HCT116 (cell line): ENCODE results near the gene RPL29. TPM values are rescaled to one million over a fixed set of nuclear protein-coding genes. Genes with fewer than 3 reads are reported as not detected.

Experiments
- ATAC-seq: fragments of 200-7000 bp; cut with Tn5 transposase; 2 replicates; pipeline ENCODE4 v1.9.1; 2020; ENCODE audit warnings: mild to moderate bottlenecking, moderate library complexity
- BruUV-seq: library from RNA; stranded (reverse); fragments of 400-500 nt; replicated peaks from 2 replicates; lab custom pipeline; 2021; lab: Mats Ljungman, UMichigan
- CTCF ChIA-PET: fragments of 300-600 bp; sonication (Branson Sonifier 250); formaldehyde crosslinking; loops from one replicate; lab custom pipeline; 2021; ENCODE audit warnings: antibody characterized with exemption; lab: Charles Lee
- POLR2A ChIA-PET: fragments of 300-600, 350-600 bp; sonication (Branson Sonifier 250); formaldehyde crosslinking; loops from one replicate; lab custom pipeline; 2021; ENCODE audit warnings: antibody characterized with exemption; lab: Charles Lee
- RAD21 ChIA-PET, 2 experiments: fragments of 300-600 bp; sonication (Branson Sonifier 250); formaldehyde crosslinking; loops; one replicate each; lab custom pipeline; 2023; ENCODE audit warnings: low total read pairs in 2 of 2; ENCODE audit not compliant: uncharacterized antibody in 2 of 2, unreplicated experiment in 2 of 2, low non-redundant PET in 1 of 2; lab: Charles Lee
- DNase-seq: peaks from one replicate; pipeline ENCODE4 v3.0.0-alpha.2; 2010; ENCODE audit warnings: low read depth, low spot score
- H2AFZ ChIP-seq: fragments of 200-600 bp; shearing (Covaris generic), sonication (generic); 2 replicates; pipeline ENCODE4 v1.6.1; 2017; ENCODE audit warnings: low read depth, mixed run types, mixed read lengths, antibody characterized with exemption, low read length; ENCODE audit not compliant: poor library complexity, severe bottlenecking
- H3K27ac ChIP-seq: 2 replicates; pipeline ENCODE4 v1.5.1; 2012; ENCODE audit warnings: low read depth, low read length
- H3K27me3 ChIP-seq: fragments of 200-600 bp; sonication (generic); 2 replicates; pipeline ENCODE4 v1.6.1; 2016; ENCODE audit warnings: mixed run types, low read length, mixed read lengths; ENCODE audit not compliant: insufficient read depth
- H3K36me3 ChIP-seq, 2 experiments: fragments of 200-500 bp in 1 of 2; fragments of 200-600 bp in 1 of 2; sonication (Bioruptor generic) in 1 of 2; sonication (generic) in 1 of 2; 2 replicates each; pipeline versions ENCODE4 v1.5.1 to v1.6.1; 2014 to 2016; ENCODE audit warnings: low read length in 2 of 2, inconsistent platforms in 1 of 2, mixed read lengths in 1 of 2, mixed run types in 1 of 2; ENCODE audit not compliant: insufficient read depth in 2 of 2, control insufficient read depth in 1 of 2
- H3K4me1 ChIP-seq, 2 experiments: fragments of 200-600 bp in 1 of 2; sonication (generic) in 1 of 2; 2 replicates each; pipeline versions ENCODE4 v1.5.1 to v1.6.1; 2012 to 2017; ENCODE audit warnings: low read length in 2 of 2, inconsistent platforms in 1 of 2, mild to moderate bottlenecking in 1 of 2, mixed read lengths in 1 of 2, mixed run types in 1 of 2, moderate library complexity in 1 of 2; ENCODE audit not compliant: insufficient read depth in 2 of 2, control insufficient read depth in 1 of 2
- H3K4me2 ChIP-seq: fragments of 200-600 bp; sonication (generic); 2 replicates; pipeline ENCODE4 v1.6.1; 2017; ENCODE audit warnings: mixed run types, low read length, mixed read lengths
- H3K4me3 ChIP-seq, 2 experiments: fragments of 200-600 bp in 1 of 2; sonication (generic) in 1 of 2; replicated peaks in 1 of 2; 2 replicates each; pipeline ENCODE4 v1.5.1; 2011 to 2016; ENCODE audit warnings: low read length in 2 of 2, control low read depth in 1 of 2, low read depth in 1 of 2, mild to moderate bottlenecking in 1 of 2, mixed read lengths in 1 of 2, mixed run types in 1 of 2
- H3K79me2 ChIP-seq: fragments of 200-600 bp; sonication (generic); 2 replicates; pipeline ENCODE4 v1.6.1; 2017; ENCODE audit warnings: mild to moderate bottlenecking, mixed run types, low read length, moderate library complexity, mixed read lengths; ENCODE audit not compliant: insufficient read depth
- H3K9ac ChIP-seq: fragments of 200-600 bp; sonication (generic); 2 replicates; pipeline ENCODE4 v1.6.1; 2016; ENCODE audit warnings: low read length, mixed read lengths
- H3K9me2 ChIP-seq: fragments of 200-600 bp; sonication (generic), shearing (Covaris generic); 2 replicates; pipeline ENCODE4 v1.6.1; 2017; ENCODE audit warnings: mixed run types, mild to moderate bottlenecking, moderate library complexity; ENCODE audit not compliant: insufficient read depth
- H3K9me3 ChIP-seq, 2 experiments: fragments of 200-500 bp in 1 of 2; fragments of 200-600 bp in 1 of 2; sonication (Bioruptor generic) in 1 of 2; sonication (generic) in 1 of 2; 2 replicates each; pipeline ENCODE4 v1.6.1; 2014 to 2017; ENCODE audit warnings: low read length in 2 of 2, mixed read lengths in 2 of 2, inconsistent platforms in 1 of 2, low read depth in 1 of 2, mild to moderate bottlenecking in 1 of 2, mixed run types in 1 of 2, moderate library complexity in 1 of 2; ENCODE audit not compliant: control insufficient read depth in 1 of 2, insufficient read depth in 1 of 2
- H4K20me1 ChIP-seq: fragments of 200-600 bp; sonication (generic), shearing (Covaris generic); 2 replicates; pipeline ENCODE4 v1.6.1; 2017; ENCODE audit warnings: mixed run types, mild to moderate bottlenecking, moderate library complexity; ENCODE audit not compliant: insufficient read depth
- ELF1 ChIP-seq: IDR thresholded peaks from 2 replicates; pipeline ENCODE4 v1.6.1; 2012; ENCODE audit warnings: low read depth, borderline replicate concordance
- JUND ChIP-seq: IDR thresholded peaks from 2 replicates; pipeline ENCODE4 v1.6.1; 2012
- POLR2A ChIP-seq: IDR thresholded peaks from 2 replicates; pipeline ENCODE4 v1.7.0; 2011; ENCODE audit warnings: borderline replicate concordance; ENCODE audit not compliant: insufficient read depth, insufficient read length; ENCODE audit errors: extremely low read depth
- POLR2AphosphoS5 ChIP-seq: IDR thresholded peaks from 2 replicates; pipeline ENCODE4 v1.6.1; 2011; ENCODE audit warnings: mild to moderate bottlenecking, low read depth, low read length, moderate library complexity
- TCF7L2 ChIP-seq: IDR thresholded peaks from 2 replicates; pipeline ENCODE4 v1.7.0; 2011; ENCODE audit warnings: borderline replicate concordance, inconsistent platforms; ENCODE audit not compliant: insufficient read depth, insufficient read length; ENCODE audit errors: extremely low read depth
- ZFX ChIP-seq: fragments of 450-650 bp; IDR thresholded peaks from 2 replicates; pipeline ENCODE4 v1.6.1; 2017
- ZNF274 ChIP-seq: fragments of 200-500 bp; sonication (Bioruptor generic); IDR thresholded peaks from 2 replicates; pipeline ENCODE4 v1.6.1; 2014; ENCODE audit warnings: mild to moderate bottlenecking, low read depth, low read length, inconsistent platforms
- intact Hi-C: fragments of 100-400 bp; cut with micrococcal nuclease; formaldehyde crosslinking; loops from 2 replicates; pipeline ENCODE4 v1.10.0; 2022
- total RNA-seq: library from RNA; stranded (reverse); gene quantifications from one replicate; pipeline ENCODE4 v1.2.1, GENCODE V29; 2021; ENCODE audit not compliant: unreplicated experiment
- TF ChIP-seq, protein P1 (sequence below): IDR thresholded peaks from 2 replicates; pipeline ENCODE4 v1.6.1; 2011; ENCODE audit warnings: mild to moderate bottlenecking, low read length, moderate library complexity; ENCODE audit not compliant: insufficient replicate concordance; ENCODE audit errors: extremely low read depth
- TF ChIP-seq, protein P2 (sequence below): IDR thresholded peaks from 2 replicates; pipeline ENCODE4 v1.6.1; 2012

Gene RPL29
- total RNA-seq, 1 experiment from 2014 or later = 1,880 TPM

GRCh38 chr3:51983578-51984268 is 12.0 kb downstream of the RPL29 start:
- RAD21 ChIA-PET = interaction anchor here in 1 of 2 experiments (1.1 kb wide), 1 partner anchor 10 kb away, joined by 3 read pairs; no protein-coding TSS in a partner anchor
- Histone ChIP-seq H3K79me2 (peaks cover 12% of the 10 kb centered on the region), H3K9ac (peak overlapping the region; percentile 79), H4K20me1 (no peaks in the 10 kb centered on the region), H3K4me3 (peak overlapping the region; percentile 75 to 86), H3K27ac (peak overlapping the region; percentile 82), H2AFZ (no peak overlapping the region), H3K4me2 (peak overlapping the region; percentile 98), H3K9me2 (no peaks in the 10 kb centered on the region), H3K9me3 (no peaks in the 10 kb centered on the region), H3K36me3 (no peaks in the 10 kb centered on the region), H3K4me1 (peaks cover 24 to 56% of the 10 kb centered on the region in 2 experiments), H3K27me3 (no peaks in the 10 kb centered on the region)
- intact Hi-C loops = loop anchor here (5.0 kb wide), 1 partner anchor 266 kb away; no protein-coding TSS in a partner anchor
- no peak for DNase-seq
- no peak for ATAC-seq
- TF ChIP-seq JUND = no peak
- TF ChIP-seq ELF1 = no peak
- CTCF ChIA-PET = interaction anchor here (0.9 to 3.3 kb wide), 8 partner anchors 7 to 265 kb away, joined by 4 to 47 read pairs (median 8); partner anchors contain the start of genes ABHD14A, ABHD14B, PARP3 and RPL29
- POLR2A ChIA-PET = interaction anchor here (0.7 to 4.3 kb wide), 10 partner anchors 7 to 213 kb away, joined by 3 to 47 read pairs (median 6); partner anchors contain the start of genes ABHD14A, ABHD14B, PARP3 and RPL29
- TSS peak; percentile 93 for BruUV-seq

DNA sequence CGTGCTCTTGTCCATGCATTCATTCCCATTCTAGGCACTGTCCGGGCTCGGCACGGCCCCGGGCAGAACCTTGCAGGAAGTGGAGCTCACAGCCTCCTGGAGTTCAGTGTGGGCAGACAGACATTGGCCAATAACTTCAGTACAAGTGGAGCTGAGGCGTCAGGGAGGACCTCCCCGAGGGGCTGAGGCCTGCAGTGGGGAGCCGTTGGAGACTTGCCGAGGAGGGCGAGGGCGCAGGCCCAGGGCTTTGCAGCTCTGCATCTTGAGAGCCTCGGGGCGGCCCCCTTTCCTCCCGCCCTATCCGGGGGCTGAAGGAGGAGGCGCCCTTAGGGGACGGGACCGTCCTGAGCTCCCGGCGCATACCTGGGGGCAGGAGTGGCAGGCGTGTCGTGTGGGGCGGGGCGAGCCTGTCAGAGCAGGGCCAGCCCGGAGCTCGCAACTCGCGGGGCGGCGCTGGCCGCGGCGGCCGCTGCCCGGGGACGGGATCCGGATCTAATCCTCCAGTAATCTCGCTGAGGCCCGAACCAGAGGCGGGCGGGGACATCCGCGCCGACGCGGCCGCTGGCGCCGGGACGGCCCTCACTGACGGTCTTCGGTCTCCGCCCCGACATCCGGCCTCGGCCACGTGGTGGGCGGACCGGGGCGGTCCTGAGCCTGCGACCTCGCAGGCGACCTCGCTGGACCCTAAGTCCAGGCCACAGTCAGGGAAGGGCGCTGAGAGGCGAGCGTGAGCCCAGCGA is 12.7 kb downstream of the RPL29 start, which contains the start of gene ACY1:
Gene ACY1 (plus strand): TSS at position 698 of the 740 bp plus-strand sequence. CDS start 530 bp downstream, outside the sequence.
- TF ChIP-seq POLR2AphosphoS5 (peak; percentile 86), POLR2A (peak; percentile 18), ZNF274 (no peak), TCF7L2 (peak; percentile 12), ZFX (peak; percentile 77; the same call in 1 of the 2 replicates)
- TF ChIP-seq, protein P1, sequence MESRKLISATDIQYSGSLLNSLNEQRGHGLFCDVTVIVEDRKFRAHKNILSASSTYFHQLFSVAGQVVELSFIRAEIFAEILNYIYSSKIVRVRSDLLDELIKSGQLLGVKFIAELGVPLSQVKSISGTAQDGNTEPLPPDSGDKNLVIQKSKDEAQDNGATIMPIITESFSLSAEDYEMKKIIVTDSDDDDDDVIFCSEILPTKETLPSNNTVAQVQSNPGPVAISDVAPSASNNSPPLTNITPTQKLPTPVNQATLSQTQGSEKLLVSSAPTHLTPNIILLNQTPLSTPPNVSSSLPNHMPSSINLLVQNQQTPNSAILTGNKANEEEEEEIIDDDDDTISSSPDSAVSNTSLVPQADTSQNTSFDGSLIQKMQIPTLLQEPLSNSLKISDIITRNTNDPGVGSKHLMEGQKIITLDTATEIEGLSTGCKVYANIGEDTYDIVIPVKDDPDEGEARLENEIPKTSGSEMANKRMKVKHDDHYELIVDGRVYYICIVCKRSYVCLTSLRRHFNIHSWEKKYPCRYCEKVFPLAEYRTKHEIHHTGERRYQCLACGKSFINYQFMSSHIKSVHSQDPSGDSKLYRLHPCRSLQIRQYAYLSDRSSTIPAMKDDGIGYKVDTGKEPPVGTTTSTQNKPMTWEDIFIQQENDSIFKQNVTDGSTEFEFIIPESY = no peak
- TF ChIP-seq, protein P2, sequence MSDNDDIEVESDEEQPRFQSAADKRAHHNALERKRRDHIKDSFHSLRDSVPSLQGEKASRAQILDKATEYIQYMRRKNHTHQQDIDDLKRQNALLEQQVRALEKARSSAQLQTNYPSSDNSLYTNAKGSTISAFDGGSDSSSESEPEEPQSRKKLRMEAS = no peak
- H2AFZ ChIP-seq = no peak within 1 kb of the TSS
- peak within 1 kb of the TSS; percentile 98 for H3K4me2 ChIP-seq
- CTCF ChIA-PET = interaction anchor here (0.9 to 3.3 kb wide), 10 partner anchors 8 to 264 kb away, joined by 3 to 47 read pairs (median 7); partner anchors contain the start of genes ABHD14A, ABHD14B, PARP3 and RPL29
- ATAC-seq (peak; percentile 89), DNase-seq (peak; percentile 57)
- no peaks in the 10 kb centered on the region for H3K36me3 ChIP-seq
- H3K27me3 ChIP-seq = no peaks in the 10 kb centered on the region
- POLR2A ChIA-PET = interaction anchor here (0.8 to 4.3 kb wide), 12 partner anchors 9 to 598 kb away, joined by 3 to 47 read pairs (median 6); partner anchors contain the start of genes ABHD14A, ABHD14B, DUSP7 and MANF
- intact Hi-C loops = loop anchor here (5.0 kb wide), 1 partner anchor 266 kb away; no protein-coding TSS in a partner anchor
- BruUV-seq = no TSS peak
- H3K4me3 ChIP-seq = peak within 1 kb of the TSS; percentile 75 to 86
- RAD21 ChIA-PET = interaction anchor here (0.9 to 1.1 kb wide), 2 partner anchors 10 to 140 kb away, joined by 3 read pairs; no protein-coding TSS in a partner anchor
- no peaks in the 10 kb centered on the region for H3K9me2 ChIP-seq
- no peaks in the 10 kb centered on the region for H4K20me1 ChIP-seq
- peaks cover 24 to 56% of the 10 kb centered on the region in 2 experiments for H3K4me1 ChIP-seq
- peaks cover 12% of the 10 kb centered on the region for H3K79me2 ChIP-seq
- peak within 1 kb of the TSS; percentile 82 for H3K27ac ChIP-seq
- peak within 1 kb of the TSS; percentile 79 for H3K9ac ChIP-seq
- H3K9me3 ChIP-seq = no peaks in the 10 kb centered on the region
